IPS-NIHi11 (cell line): ENCODE data around the gene RAPGEF6.
"Not testable (repeated sequence)": the region's sequence is repeated elsewhere in the genome, so short reads cannot be mapped to it uniquely, and the experiment has no call there.

ENCODE experiments used
- DNase-seq: peaks from one replicate; pipeline ENCODE4 v3.0.0; 2012; ENCODE audit warnings: mixed read lengths, low spot score

RAPGEF6 gene

DNA sequence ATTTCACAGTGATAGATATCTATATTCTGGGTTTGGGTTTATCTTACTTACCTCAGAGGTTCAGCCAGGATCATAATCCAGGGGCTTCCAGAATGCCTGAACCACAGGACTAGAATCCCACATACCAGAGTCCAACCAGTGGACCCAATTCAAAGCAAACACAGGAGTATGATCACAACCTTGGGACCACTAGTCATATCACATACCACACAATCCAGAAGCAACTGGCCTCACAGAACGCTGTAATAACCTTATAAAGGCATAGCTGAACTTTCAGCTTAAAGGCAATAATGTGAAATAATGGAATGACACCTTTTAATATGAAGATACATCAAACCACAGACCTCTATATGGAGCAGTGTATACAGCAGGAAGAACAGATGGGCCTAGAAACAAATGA is 25.3 kb downstream of the RAPGEF6 start:
- DNase-seq: no peak

DNA sequence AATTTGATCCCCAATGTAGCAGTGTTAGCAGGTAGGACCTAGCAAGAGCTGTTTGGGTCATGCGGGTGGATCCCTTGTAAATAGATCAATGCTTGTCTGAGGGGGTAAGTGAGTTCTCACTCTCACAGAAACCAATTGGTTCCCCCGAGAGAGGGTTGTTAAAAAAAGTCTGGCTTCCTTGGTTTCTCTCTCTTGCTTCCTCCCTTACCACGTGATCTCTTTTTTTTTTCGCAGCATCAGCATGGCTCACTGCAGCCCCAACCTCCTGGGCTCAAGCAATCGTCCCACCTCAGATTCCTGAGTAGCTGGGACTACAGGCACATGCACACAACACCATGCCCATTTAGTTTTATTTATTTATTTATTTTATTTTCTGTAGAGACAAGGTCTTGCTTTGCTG is 26.4 kb downstream of the RAPGEF6 start:
- no peak for DNase-seq

DNA sequence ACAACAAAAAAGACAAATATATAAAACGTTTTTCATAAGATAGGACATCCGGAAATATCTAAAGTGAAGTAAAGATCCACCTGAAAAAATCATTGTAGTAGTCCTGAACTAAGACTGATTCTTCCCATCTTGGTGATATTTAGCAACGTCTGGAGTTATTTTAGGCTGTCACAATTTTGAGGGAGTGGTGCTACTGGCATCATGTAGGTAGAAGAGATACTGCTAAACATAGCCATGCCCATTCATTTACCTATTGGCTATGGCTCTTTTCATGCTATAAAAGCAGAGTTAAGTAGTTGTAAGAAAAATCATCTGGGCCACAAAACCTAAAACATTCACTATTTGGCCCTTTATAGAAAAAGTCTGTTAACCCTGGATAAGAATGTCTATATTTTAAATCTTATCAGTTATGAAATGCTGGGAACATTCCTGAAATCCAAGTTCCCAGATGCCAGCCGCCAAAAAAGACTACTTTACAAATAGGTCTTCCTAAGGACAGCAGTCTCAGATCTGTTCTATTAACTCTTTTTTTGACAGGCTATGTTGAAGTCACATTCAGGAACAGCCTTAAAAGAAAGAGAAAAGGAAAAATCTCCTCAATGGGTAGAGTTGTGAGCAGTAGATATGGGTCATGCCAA is 27.0 kb downstream of the RAPGEF6 start:
- no peak for DNase-seq

DNA sequence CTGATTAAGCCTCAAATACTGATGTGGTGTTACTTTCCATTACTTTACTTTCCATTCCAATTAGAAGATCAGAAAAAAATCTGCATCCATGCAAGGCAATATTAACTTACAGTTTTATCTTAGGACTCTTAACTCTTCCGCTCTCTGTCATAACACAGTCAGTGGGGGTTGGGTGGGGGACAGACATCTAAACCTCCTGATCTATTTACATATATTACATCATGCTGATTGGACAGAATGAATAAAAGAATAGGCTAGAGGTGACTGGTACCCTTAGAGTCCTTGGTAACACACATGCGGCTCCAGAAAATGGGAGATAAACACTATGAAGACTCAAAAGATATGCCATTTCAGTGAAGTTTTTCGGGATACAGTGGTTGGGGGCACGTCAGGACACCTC is 27.6 kb downstream of the RAPGEF6 start:
- no peak for DNase-seq

- no peak for DNase-seq
These were observed 29.9 kb downstream of the RAPGEF6 start for GRCh38 chr5:131605086-131605485.

- no peak for DNase-seq
These were observed 39.7 kb downstream of the RAPGEF6 start for GRCh38 chr5:131595088-131596033.

DNA sequence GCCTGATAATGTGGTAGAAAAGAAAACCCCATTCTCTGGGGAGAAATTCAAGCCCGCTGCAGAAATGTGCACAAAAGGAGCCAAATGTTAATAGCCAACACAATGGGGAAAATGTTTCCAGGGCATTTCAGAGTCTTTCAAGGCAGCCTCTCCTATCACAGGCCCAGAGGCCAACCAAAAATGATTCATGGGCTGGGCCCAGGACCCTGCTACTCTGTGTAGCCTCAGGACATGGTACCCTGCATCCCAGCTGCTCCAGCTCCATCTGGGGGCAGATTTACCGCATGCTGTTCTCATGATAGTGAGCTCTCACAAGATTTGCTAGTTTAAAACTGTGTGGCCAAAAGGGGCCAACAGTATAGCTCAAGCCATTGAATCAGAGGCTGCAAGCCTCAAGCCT is 41.1 kb downstream of the RAPGEF6 start:
- no peak for DNase-seq

DNA sequence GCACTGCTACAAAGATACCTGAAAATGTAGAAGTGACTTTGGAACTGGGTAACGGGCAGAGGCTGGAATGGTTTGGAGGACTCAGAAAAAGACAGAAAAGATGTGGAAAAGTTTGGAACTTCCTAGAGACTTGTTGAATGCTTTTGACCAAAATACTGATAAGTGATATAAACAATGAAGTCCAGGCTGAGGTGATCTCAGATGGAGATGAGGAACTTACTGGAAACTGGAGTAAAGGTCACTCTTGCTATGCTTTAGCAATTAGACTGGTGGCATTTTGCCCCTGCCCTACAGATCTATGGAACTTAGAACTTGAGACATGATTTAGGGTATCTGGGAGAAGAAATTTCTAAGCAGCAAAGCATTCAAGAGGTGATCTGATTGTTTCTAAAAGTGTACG is 41.6 kb downstream of the RAPGEF6 start:
- not testable (repeated sequence) for DNase-seq

GRCh38 chr5:131589510-131590348 is 45.3 kb downstream of the RAPGEF6 start:
- peak; percentile 68 for DNase-seq

- DNase-seq: no peak
These were observed 47.5 kb downstream of the RAPGEF6 start for GRCh38 chr5:131587541-131587940.

DNA sequence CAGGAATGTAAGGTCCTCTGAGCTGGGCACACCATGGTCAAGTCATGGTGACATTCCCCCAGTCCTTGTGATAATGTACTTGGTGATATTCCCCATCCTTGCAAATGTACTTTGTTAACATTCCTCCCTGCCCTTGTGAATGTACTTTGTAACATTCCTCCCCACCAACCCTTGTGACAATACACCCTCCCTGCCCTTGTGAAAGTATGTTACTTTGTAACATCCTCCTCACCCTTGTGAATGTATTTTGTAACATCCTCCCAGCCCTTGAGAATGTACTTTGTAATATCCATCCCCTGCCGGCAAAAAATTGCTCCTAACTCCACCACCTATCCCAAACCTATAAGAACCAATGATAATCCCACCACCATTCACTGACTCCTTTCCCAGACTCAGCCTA is 53.3 kb downstream of the RAPGEF6 start:
- no peak for DNase-seq

DNA sequence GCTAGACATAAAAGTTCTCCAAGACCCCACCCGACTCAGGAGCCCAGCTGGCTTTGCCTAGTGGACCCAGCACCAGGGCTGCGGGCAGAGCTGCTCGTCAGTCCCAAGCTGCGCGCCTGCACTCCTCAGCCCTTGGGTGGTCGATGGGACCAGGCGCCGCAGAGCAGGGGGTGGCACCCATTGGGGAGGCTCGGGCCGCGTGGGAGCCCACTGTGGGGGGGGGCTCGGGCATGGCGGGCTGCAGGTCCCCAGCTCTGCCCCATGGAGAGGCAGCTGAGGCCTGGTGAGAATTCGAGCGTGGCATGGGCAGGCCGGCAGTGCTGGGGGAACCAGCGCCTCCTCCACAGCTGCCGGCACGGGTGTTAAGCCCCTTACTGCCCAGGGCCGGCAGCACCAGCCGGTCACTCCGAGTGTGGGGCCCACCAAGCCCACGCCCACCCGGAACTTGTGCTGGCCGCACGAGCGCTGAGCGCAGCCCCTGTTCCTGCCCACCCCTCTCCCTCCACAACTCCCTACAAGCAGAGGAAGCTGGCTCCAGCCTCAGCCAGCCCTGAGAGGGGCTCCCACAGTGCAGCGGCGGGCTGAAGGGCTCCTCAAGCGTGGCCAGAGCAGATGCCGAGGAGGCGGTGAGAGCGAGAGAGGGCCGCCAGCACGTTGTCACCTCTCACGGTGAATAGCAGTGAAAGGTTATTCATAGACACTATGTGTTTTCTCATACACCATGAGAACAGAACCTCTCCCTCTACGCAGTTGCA is 54.9 kb downstream of the RAPGEF6 start:
- no peak for DNase-seq

DNA sequence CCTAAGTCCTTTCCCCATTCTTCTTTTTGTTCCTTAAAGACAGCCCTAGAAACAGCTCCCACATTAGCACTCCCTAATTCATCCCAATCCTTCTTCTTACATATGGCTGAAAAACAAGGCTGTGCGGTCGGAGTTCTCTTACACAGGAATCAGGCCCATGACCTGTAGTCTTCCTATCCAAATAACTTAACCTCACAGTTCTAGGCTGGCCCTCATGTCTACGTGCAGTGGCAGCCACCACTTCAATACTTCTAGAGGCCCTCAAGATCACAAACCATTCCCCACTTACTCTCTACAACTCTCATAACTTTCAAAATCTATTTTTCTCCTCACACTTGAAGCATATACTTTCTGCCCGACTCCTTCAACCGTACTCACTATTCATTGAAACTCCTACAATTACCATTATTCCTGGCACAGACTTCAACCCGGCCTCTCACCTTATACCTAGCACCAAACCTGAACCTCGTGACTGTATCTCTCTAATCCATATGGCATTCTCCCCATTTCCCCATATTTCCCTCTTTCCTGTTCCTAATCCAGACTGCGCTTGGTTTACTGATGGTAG is 59.3 kb downstream of the RAPGEF6 start:
- no peak for DNase-seq

DNA sequence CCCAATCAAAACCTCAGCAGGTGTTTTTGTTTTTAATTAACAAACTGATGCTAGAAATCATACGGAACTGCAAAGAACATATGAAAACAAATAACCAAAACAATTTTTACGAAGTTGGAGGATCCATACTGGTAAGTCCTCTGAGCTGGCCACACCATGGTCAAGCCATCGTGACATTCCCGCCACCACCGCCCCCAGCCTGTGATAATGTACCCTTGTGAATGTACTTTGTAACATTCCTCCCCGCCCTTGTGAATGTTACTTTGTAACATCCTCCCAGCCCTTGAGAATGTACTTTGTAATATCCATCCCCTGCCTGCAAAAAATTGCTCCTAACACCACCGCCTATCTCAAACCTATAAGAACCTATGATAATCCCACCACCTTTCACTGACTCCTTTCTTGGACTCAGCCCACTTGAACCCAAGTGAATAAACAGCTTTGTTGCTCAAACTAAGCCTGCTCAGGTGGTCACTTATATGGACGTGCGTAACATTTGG is 63.3 kb downstream of the RAPGEF6 start:
- no peak for DNase-seq

- DNase-seq: no peak
These were observed 64.3 kb downstream of the RAPGEF6 start for GRCh38 chr5:131570757-131571156.

GRCh38 chr5:131564229-131564652 is 70.8 kb downstream of the RAPGEF6 start:
- no peak for DNase-seq

GRCh38 chr5:131563434-131564228 is 71.4 kb downstream of the RAPGEF6 start:
- DNase-seq: peak; percentile 25

GRCh38 chr5:131550606-131551005 is 84.4 kb downstream of the RAPGEF6 start:
- DNase-seq: no peak

- DNase-seq: no peak
These were observed 86.9 kb downstream of the RAPGEF6 start for GRCh38 chr5:131548176-131548575.

DNA sequence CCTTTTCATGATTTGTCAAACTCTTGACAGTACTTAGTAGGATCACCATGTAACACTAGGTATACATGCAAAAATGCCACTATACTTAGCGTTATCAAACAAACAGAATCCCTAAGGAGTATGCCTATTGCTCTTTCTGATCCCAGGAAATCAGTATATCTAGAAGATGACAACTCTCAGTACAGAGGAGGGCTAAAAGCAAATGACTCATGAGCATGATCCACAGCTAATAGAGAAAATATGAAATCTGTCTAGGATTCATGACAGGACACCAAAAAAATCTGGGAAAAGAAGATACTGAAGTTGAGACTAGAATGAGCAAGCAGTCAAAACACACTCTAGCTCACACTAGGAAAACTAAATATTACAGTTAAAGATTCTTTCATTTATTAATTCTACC is 89.2 kb downstream of the RAPGEF6 start:
- no peak for DNase-seq
